Duodenal mucosa (tissue), 2 donors: Measurements from ENCODE around the gene KDM7A.

Experiments used
- H3K27ac ChIP-seq: one replicate; pipeline ENCODE4 v1.7.0; 2013; ENCODE audit warnings: low read depth, low read length
- H3K27me3 ChIP-seq, 2 donors: one replicate each; pipeline ENCODE4 v1.7.0; 2013; ENCODE audit warnings: low read length in 2 of 2, control low read depth in 1 of 2; ENCODE audit not compliant: insufficient read depth in 2 of 2, control insufficient read depth in 1 of 2
- H3K36me3 ChIP-seq, 2 donors: one replicate each; pipeline ENCODE4 v1.7.0; 2013; ENCODE audit warnings: low read length in 2 of 2, control low read depth in 1 of 2; ENCODE audit not compliant: insufficient read depth in 2 of 2, control insufficient read depth in 1 of 2
- H3K4me1 ChIP-seq, 2 donors: one replicate each; pipeline ENCODE4 v1.7.0; 2013; ENCODE audit warnings: low read length in 2 of 2, control low read depth in 1 of 2; ENCODE audit not compliant: insufficient read depth in 2 of 2, control insufficient read depth in 1 of 2
- H3K4me3 ChIP-seq, 2 donors: one replicate each; pipeline ENCODE4 v1.7.0; 2013; ENCODE audit warnings: low read length in 2 of 2, low read depth in 1 of 2
- H3K9ac ChIP-seq, 2 donors: one replicate each; pipeline ENCODE4 v1.7.0; 2013; ENCODE audit warnings: low read length in 2 of 2, low read depth in 1 of 2
- H3K9me3 ChIP-seq, 2 donors: one replicate each; pipeline ENCODE4 v1.7.0; 2013; ENCODE audit warnings: low read length in 2 of 2, control low read depth in 1 of 2; ENCODE audit not compliant: control insufficient read depth in 1 of 2

Gene KDM7A

GRCh38 chr7:140074780-140075179, 102.0 kb downstream of the KDM7A start:
- peaks cover 9 to 16% of the 10 kb centered on the region in 2 donors for H3K4me1 ChIP-seq
- no peaks in the 10 kb centered on the region for H3K27me3 ChIP-seq
- H3K27ac ChIP-seq = no peak overlapping the region
- H3K36me3 ChIP-seq = no peaks in the 10 kb centered on the region
- H3K9ac ChIP-seq = no peak overlapping the region
- H3K9me3 ChIP-seq = no peaks in the 10 kb centered on the region
- no peak overlapping the region for H3K4me3 ChIP-seq

DNA sequence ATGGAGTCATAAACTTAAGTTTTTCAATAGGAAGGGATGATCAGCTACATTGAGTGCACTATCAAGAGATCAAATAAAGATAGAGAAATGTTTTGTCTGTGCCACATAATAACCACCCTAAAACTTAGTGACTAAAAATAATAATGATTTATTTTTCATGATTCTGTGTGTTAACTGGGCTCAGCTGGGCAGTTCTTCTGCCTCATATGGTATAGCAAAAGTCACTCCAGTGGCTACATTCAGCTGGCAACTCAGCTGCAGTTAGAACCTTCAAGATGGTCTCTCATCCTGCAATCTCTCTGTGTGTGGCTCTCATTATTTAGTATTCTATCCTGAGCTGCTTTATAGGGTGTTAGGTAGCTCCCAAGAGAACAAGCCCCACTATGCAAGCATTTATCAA, 106.2 kb downstream of the KDM7A start:
- Histone ChIP-seq H3K4me1 (no peaks in the 10 kb centered on the region), H3K4me3 (no peak overlapping the region), H3K36me3 (no peaks in the 10 kb centered on the region), H3K9ac (no peak overlapping the region), H3K9me3 (peaks cover 5 to 6% of the 10 kb centered on the region in 2 donors), H3K27ac (no peak overlapping the region), H3K27me3 (no peaks in the 10 kb centered on the region)

DNA sequence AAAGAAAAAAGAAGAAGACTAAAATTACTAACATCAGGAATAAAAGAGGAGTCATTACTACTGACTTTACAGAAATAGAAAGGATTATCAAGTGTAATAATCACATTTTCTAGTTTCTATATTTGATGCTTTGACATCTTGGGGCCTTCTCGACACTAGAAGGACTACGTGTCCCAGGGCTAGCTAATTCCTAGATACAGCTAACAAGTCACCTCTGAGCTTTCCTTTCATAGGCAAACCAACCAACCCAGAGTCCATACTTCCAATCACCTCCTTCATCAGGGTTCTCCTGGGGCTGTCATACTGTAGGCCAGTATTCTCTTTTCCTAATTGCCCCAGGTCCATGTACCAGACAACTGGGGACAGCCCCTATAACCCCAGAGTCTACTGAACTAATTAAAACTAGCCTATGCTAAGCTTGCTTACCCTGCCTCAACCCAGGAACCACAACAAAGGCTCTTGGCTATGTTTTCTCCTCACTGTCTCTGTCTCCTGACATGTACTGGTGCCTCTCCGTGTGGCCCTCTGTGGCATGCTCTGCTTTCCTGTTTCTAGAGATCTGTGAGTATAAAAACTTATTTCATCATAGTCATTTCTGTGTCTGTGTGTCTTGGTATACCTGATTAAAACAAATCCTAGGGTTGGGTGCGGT, 107.4 kb downstream of the KDM7A start:
- Histone ChIP-seq H3K36me3 (no peaks in the 10 kb centered on the region), H3K27ac (no peak overlapping the region), H3K4me3 (no peak overlapping the region), H3K9ac (no peak overlapping the region), H3K27me3 (no peaks in the 10 kb centered on the region), H3K4me1 (no peaks in the 10 kb centered on the region), H3K9me3 (peaks cover 5 to 6% of the 10 kb centered on the region in 2 donors)

DNA sequence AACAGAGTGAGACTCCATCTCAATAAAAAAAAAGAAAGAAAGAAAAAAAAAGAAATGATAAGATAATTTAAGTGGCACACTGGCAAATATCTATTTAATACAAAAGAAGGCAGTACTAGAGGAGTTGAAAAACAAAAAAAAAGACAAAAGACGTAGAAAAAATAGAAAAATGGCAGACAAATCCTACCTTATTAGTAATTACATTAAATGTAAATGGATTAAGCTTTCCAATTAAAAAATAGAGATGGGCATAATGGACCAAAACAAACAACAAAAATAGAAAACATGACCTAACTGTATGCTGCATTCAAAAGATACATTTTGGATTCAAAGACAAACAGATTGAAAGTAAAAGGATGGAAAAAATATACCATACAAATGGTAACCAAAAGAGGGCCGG, 108.8 kb downstream of the KDM7A start:
- no peak overlapping the region for H3K27ac ChIP-seq
- no peaks in the 10 kb centered on the region for H3K36me3 ChIP-seq
- peaks cover 5 to 6% of the 10 kb centered on the region in 2 donors for H3K9me3 ChIP-seq
- no peaks in the 10 kb centered on the region for H3K27me3 ChIP-seq
- H3K4me1 ChIP-seq = peaks cover 0 to 7% of the 10 kb centered on the region in 2 donors
- no peak overlapping the region for H3K9ac ChIP-seq
- H3K4me3 ChIP-seq = no peak overlapping the region

DNA sequence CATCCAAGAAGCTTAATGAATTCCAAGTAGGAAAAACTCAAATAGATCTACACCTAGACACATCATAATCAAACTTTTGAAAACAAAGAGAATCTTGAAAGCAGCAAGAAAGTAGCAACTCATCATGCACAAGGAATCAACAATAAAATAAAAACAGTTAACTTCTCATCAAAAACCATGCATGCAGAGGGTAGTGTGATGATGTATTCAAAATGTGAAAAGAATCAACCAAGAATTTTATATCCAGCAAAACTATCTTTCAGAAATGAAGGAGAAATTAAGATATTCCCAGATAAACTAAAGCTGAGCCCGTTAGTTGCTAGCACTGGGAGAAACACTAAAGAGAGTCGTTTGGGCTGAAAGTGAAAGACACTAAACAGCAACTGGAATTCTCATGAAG, 109.7 kb downstream of the KDM7A start:
- no peak overlapping the region for H3K4me3 ChIP-seq
- H3K9me3 ChIP-seq = peaks cover 5 to 6% of the 10 kb centered on the region in 2 donors
- no peaks in the 10 kb centered on the region for H3K27me3 ChIP-seq
- no peaks in the 10 kb centered on the region for H3K36me3 ChIP-seq
- no peak overlapping the region for H3K27ac ChIP-seq
- H3K9ac ChIP-seq = no peak overlapping the region
- peaks cover 0 to 7% of the 10 kb centered on the region in 2 donors for H3K4me1 ChIP-seq

DNA sequence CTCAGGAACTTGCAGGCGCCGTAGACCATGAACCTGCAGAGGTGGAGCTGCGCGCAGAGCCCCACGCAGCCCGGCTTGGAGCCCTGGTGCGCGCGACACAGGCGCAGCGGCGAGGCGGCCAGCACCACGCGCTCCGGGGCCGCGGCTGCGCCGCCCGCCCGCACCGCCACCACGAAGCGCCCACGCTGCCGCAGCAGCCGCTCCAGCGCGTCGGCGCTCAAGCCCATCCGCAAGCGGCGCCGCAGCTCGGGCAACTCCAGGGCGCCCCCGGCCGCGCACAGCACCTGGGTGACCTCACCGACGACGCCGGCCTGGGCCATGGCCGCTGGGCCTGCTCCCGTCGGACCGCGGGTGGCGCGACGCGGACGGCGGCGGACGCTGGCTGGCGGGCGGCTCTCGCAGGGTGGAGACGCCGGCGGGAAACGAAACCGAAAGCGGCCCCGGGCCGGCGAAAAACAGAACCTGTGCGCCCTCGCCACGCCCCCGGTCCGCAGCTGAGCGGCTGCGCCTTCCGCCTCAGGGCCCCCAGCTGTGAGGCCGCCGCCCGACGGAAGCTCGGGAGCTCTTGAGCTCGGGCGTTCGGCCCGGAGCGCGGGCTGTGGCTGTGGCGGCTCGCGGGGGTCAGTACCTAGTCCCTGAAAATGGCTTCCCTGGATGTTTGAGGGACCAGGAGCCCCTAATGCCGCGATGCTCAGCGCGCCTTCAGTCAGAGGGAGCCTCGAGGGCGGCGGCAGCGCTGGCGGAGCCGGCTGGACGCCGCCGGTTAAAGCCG, 114.1 kb downstream of the KDM7A start, which contains the start of gene PARP12:
TSS of gene PARP12 (minus strand) at position 424 of the 772 bp plus-strand sequence. CDS start at position 320, 104 bp downstream.
- H3K27me3 ChIP-seq = no peaks in the 10 kb centered on the region
- peaks cover 0 to under 1% of the 10 kb centered on the region in 2 donors for H3K36me3 ChIP-seq
- H3K27ac ChIP-seq = peak within 1 kb of the TSS; percentile 93
- peak within 1 kb of the TSS; percentile 84 to 90 for H3K9ac ChIP-seq
- H3K9me3 ChIP-seq = peaks cover 5 to 6% of the 10 kb centered on the region in 2 donors
- H3K4me3 ChIP-seq = peak within 1 kb of the TSS; percentile 83 to 84
- peaks cover 34 to 40% of the 10 kb centered on the region in 2 donors for H3K4me1 ChIP-seq

DNA sequence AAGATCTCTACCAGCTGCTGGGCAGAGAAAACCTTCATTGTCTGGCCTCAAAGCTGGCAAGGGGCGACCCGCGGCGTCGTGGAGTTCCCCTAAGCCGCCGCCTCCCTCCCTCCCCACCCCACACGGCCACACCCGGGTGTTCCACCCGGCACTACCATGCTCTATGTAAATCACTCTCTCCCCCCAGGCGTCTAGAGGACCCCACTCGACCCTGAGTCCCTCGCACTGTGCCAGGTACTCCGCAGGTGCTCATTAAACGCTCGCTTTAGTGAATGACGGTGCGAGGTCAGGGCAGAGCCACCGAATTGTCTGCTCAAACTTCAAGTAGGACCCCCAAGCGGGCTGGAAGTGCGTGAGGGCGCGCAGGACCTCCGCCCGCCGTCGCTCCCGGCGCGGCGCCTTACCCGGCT, 114.7 kb downstream of the KDM7A start:
- peaks cover 4 to 6% of the 10 kb centered on the region in 2 donors for H3K36me3 ChIP-seq
- peaks cover 34 to 40% of the 10 kb centered on the region in 2 donors for H3K4me1 ChIP-seq
- H3K27ac ChIP-seq = peak overlapping the region; percentile 93
- peak overlapping the region; percentile 83 to 84 for H3K4me3 ChIP-seq
- H3K27me3 ChIP-seq = no peaks in the 10 kb centered on the region
- peaks cover 2 to 5% of the 10 kb centered on the region in 2 donors for H3K9me3 ChIP-seq
- peak overlapping the region; percentile 84 to 90 for H3K9ac ChIP-seq

- Histone ChIP-seq H3K4me3 (peak overlapping the region; percentile 83 to 84), H3K27ac (no peak overlapping the region), H3K27me3 (no peaks in the 10 kb centered on the region), H3K9me3 (peaks cover 0 to 2% of the 10 kb centered on the region in 2 donors), H3K9ac (peak overlapping the region; percentile 84 to 90), H3K36me3 (peaks cover 9 to 12% of the 10 kb centered on the region in 2 donors), H3K4me1 (peaks cover 34 to 40% of the 10 kb centered on the region in 2 donors)
These were observed 115.2 kb downstream of the KDM7A start for GRCh38 chr7:140061607-140061930.

GRCh38 chr7:140060788-140061606, 115.8 kb downstream of the KDM7A start:
- Histone ChIP-seq H3K9ac (peak overlapping the region; percentile 84 to 90), H3K36me3 (peaks cover 15 to 17% of the 10 kb centered on the region in 2 donors), H3K4me1 (peaks cover 34 to 40% of the 10 kb centered on the region in 2 donors), H3K27me3 (no peaks in the 10 kb centered on the region), H3K4me3 (peak overlapping the region; percentile 83 to 84), H3K27ac (no peak overlapping the region), H3K9me3 (no peaks in the 10 kb centered on the region)
